Tibial artery (tissue), 4 donors: ENCODE data around the gene UBXN1.

ENCODE experiments used
- DNase-seq, 2 donors: peaks; one replicate each; pipeline ENCODE4 v3.0.0-alpha.2; 2019
- H3K27ac ChIP-seq, 2 donors: fragments of 200-600 bp; sonication (generic) in 1 of 2; 1 replicate in 1 of 2; 2 replicates in 1 of 2; pipeline ENCODE4 v1.5.1; 2018 to 2019; ENCODE audit warnings: mild to moderate bottlenecking in 1 of 2
- H3K27me3 ChIP-seq, 2 donors: fragments of 200-600 bp; sonication (generic) in 1 of 2; one replicate each; pipeline versions ENCODE4 v1.5.1 to v1.6.0; 2016 to 2019
- H3K36me3 ChIP-seq, 3 donors: fragments of 200-600 bp; sonication (generic) in 2 of 3; one replicate each; pipeline ENCODE4 v1.5.1; 2016 to 2019; ENCODE audit warnings: mild to moderate bottlenecking in 2 of 3
- H3K4me1 ChIP-seq, 4 donors: fragments of 200-600 bp; sonication (generic) in 2 of 4; 1 replicate in 3 of 4; 2 replicates in 1 of 4; pipeline ENCODE4 v1.5.1; 2016 to 2019
- H3K4me3 ChIP-seq, 2 donors: fragments of 200-600 bp; sonication (generic) in 1 of 2; 1 replicate in 1 of 2; 2 replicates in 1 of 2; pipeline ENCODE4 v1.5.1; 2018 to 2019; ENCODE audit warnings: mild to moderate bottlenecking in 2 of 2
- H3K9me3 ChIP-seq, 3 donors: fragments of 200-600 bp; sonication (generic) in 1 of 3; one replicate each; pipeline ENCODE4 v1.5.1; 2016 to 2019
- CTCF ChIP-seq, 2 experiments: fragments of 200-600 bp in 1 of 2; fragments of 450-650 bp in 1 of 2; IDR thresholded peaks; one replicate each; pipeline ENCODE4 v1.5.1; 2017 to 2019; ENCODE audit warnings: antibody characterized with exemption in 2 of 2, mild to moderate bottlenecking in 1 of 2, moderate library complexity in 1 of 2
- intact Hi-C: fragments of 100-400 bp; cut with DNase I; formaldehyde crosslinking; loops from one replicate; pipeline ENCODE4 v1.15.0; 2023; ENCODE audit warnings: low total_unique reads

Gene UBXN1

GRCh38 chr11:62726156-62726914 lies 47.5 kb upstream of the UBXN1 start:
- no peaks in the 10 kb centered on the region for H3K27me3 ChIP-seq
- intact Hi-C loops: no loop called here
- peak overlapping the region; percentile 85 to 89 for H3K4me3 ChIP-seq
- TF ChIP-seq CTCF (IDR thresholded peaks at IDR 0.05): no peak
- H3K9me3 ChIP-seq: no peaks in the 10 kb centered on the region
- peak in 1 of 2 donors; percentile 70 for DNase-seq
- H3K4me1 ChIP-seq: peaks cover 0 to 57% (median 42%) of the 10 kb centered on the region in 4 donors
- H3K36me3 ChIP-seq: peaks cover 30 to 33% (median 30%) of the 10 kb centered on the region in 3 donors
- H3K27ac ChIP-seq: peak overlapping the region; percentile 88 to 90

GRCh38 chr11:62725646-62726045 lies 46.8 kb upstream of the UBXN1 start:
- Histone ChIP-seq H3K4me1 (peaks cover 0 to 50% (median 37%) of the 10 kb centered on the region in 4 donors), H3K27ac (peak overlapping the region; percentile 88 to 90), H3K9me3 (no peaks in the 10 kb centered on the region), H3K4me3 (peak overlapping the region; percentile 85 to 89), H3K36me3 (peaks cover 34 to 37% (median 37%) of the 10 kb centered on the region in 3 donors), H3K27me3 (no peaks in the 10 kb centered on the region)
- intact Hi-C loops: no loop called here
- no peak for TF ChIP-seq CTCF (IDR thresholded peaks at IDR 0.05)
- no peak for DNase-seq

- H3K4me1 ChIP-seq: peaks cover 0 to 36% (median 23%) of the 10 kb centered on the region in 4 donors
- no peaks in the 10 kb centered on the region for H3K27me3 ChIP-seq
- no peak for DNase-seq
- peak overlapping the region; percentile 85 to 89 for H3K4me3 ChIP-seq
- no peak for TF ChIP-seq CTCF (IDR thresholded peaks at IDR 0.05)
- H3K27ac ChIP-seq: peak overlapping the region; percentile 2 to 90
- H3K9me3 ChIP-seq: no peaks in the 10 kb centered on the region
- intact Hi-C loops: no loop called here
- peaks cover 49 to 51% (median 50%) of the 10 kb centered on the region in 3 donors for H3K36me3 ChIP-seq
Observed at GRCh38 chr11:62724171-62724570, 45.3 kb upstream of the UBXN1 start.

- DNase-seq: no peak
- Histone ChIP-seq H3K9me3 (no peaks in the 10 kb centered on the region), H3K36me3 (peaks cover 70 to 73% (median 72%) of the 10 kb centered on the region in 3 donors), H3K27me3 (no peaks in the 10 kb centered on the region), H3K4me1 (peaks cover 0 to 34% (median 23%) of the 10 kb centered on the region in 4 donors), H3K4me3 (no peak overlapping the region), H3K27ac (no peak overlapping the region)
- TF ChIP-seq CTCF (IDR thresholded peaks at IDR 0.05): no peak
- intact Hi-C loops: no loop called here
Observed at GRCh38 chr11:62721994-62722393, 43.1 kb upstream of the UBXN1 start.

- Histone ChIP-seq H3K9me3 (no peaks in the 10 kb centered on the region), H3K36me3 (peaks cover 96 to 99% (median 97%) of the 10 kb centered on the region in 3 donors), H3K4me1 (peaks cover 0 to 17% (median 11%) of the 10 kb centered on the region in 4 donors), H3K4me3 (no peak overlapping the region), H3K27ac (no peak overlapping the region), H3K27me3 (no peaks in the 10 kb centered on the region)
- DNase-seq: no peak
- intact Hi-C loops: no loop called here
- TF ChIP-seq CTCF (IDR thresholded peaks at IDR 0.05): no peak
Observed at GRCh38 chr11:62719302-62719978, 40.6 kb upstream of the UBXN1 start.
